Vagina (tissue), 2 donors: ENCODE measurements around the gene MCM3. TPM values are rescaled to one million over a fixed set of nuclear protein-coding genes. Genes with fewer than 3 reads are reported as not detected.

Experiments used
- DNase-seq, 2 donors: peaks; one replicate each; pipeline ENCODE4 v3.0.0-alpha.2; 2017; ENCODE audit errors: extremely low spot score in 2 of 2
- H3K27ac ChIP-seq: fragments of 200-600 bp; sonication (generic); one replicate; pipeline ENCODE4 v1.5.1; 2019
- H3K27me3 ChIP-seq: fragments of 200-600 bp; sonication (generic); one replicate; pipeline ENCODE4 v1.5.1; 2019
- H3K36me3 ChIP-seq, 2 donors: fragments of 200-600 bp; sonication (generic); one replicate each; pipeline ENCODE4 v1.5.1; 2017 to 2019
- H3K4me1 ChIP-seq: fragments of 200-600 bp; sonication (generic); one replicate; pipeline ENCODE4 v1.5.1; 2019
- H3K4me3 ChIP-seq, 2 donors: fragments of 200-600 bp; sonication (generic); 1 replicate in 1 of 2; 2 replicates in 1 of 2; pipeline ENCODE4 v1.5.1; 2016 to 2019
- H3K9me3 ChIP-seq: fragments of 200-600 bp; sonication (generic); one replicate; pipeline ENCODE4 v1.5.1; 2019
- CTCF ChIP-seq, 3 experiments: fragments of 450-650 bp in 2 of 3; fragments of 200-600 bp in 1 of 3; sonication (generic) in 1 of 3; IDR thresholded peaks; one replicate each; pipeline ENCODE4 v1.5.1; 2017 to 2019; ENCODE audit warnings: antibody characterized with exemption in 3 of 3, mild to moderate bottlenecking in 2 of 3, moderate library complexity in 2 of 3
- POLR2A ChIP-seq, 2 donors: fragments of 450-650 bp; IDR thresholded peaks; one replicate each; pipeline ENCODE4 v1.6.1; 2017; ENCODE audit warnings: antibody characterized with exemption in 2 of 2, mild to moderate bottlenecking in 2 of 2, moderate library complexity in 2 of 2
- POLR2AphosphoS5 ChIP-seq, 2 donors: sonication (generic); formaldehyde crosslinking; IDR thresholded peaks; one replicate each; pipeline ENCODE4 v1.9.0; 2017; ENCODE audit warnings: antibody characterized with exemption in 2 of 2, mild to moderate bottlenecking in 2 of 2, low read depth in 1 of 2; ENCODE audit not compliant: insufficient read depth in 1 of 2
- intact Hi-C: fragments of 100-400 bp; cut with DNase I; formaldehyde crosslinking; loops from one replicate; pipeline ENCODE4 v1.15.1; 2023
- total RNA-seq: library from RNA; depleted of rRNA; stranded (reverse); fragments of >200 nt; gene quantifications from one replicate; pipeline ENCODE4 v1.2.3, GENCODE V29; 2016

MCM3 gene
- total RNA-seq, 1 donor from 2014 or later = 36.3 TPM

- H3K36me3 ChIP-seq = peaks cover 0 to 30% of the 10 kb centered on the region in 2 donors
- no peak overlapping the region for H3K4me3 ChIP-seq
- TF ChIP-seq CTCF (IDR thresholded peaks at IDR 0.05) (peak; percentile 71 to 79 (median 78)), POLR2A (IDR thresholded peaks at IDR 0.05) (no peak)
- intact Hi-C loops = no loop called here
- no peak overlapping the region for H3K27ac ChIP-seq
- no peaks in the 10 kb centered on the region for H3K9me3 ChIP-seq
- DNase-seq = no peak
- no peaks in the 10 kb centered on the region for H3K4me1 ChIP-seq
- H3K27me3 ChIP-seq = no peaks in the 10 kb centered on the region
Measured at GRCh38 chr6:52263709-52264540, 20.6 kb downstream of the MCM3 start.

- no peaks in the 10 kb centered on the region for H3K4me1 ChIP-seq
- no peak for DNase-seq
- intact Hi-C loops = no loop called here
- no peaks in the 10 kb centered on the region for H3K27me3 ChIP-seq
- peaks cover 0 to 20% of the 10 kb centered on the region in 2 donors for H3K36me3 ChIP-seq
- H3K4me3 ChIP-seq = no peak overlapping the region
- no peak overlapping the region for H3K27ac ChIP-seq
- H3K9me3 ChIP-seq = no peaks in the 10 kb centered on the region
- no peak for TF ChIP-seq POLR2AphosphoS5 (IDR thresholded peaks at IDR 0.05; ENCODE audit: insufficient read depth in 1 of 2, low read depth in 1 of 2)
- no peak for TF ChIP-seq CTCF (IDR thresholded peaks at IDR 0.05)
- TF ChIP-seq POLR2A (IDR thresholded peaks at IDR 0.05) = no peak
Measured at GRCh38 chr6:52262620-52263344, 21.8 kb downstream of the MCM3 start.

GRCh38 chr6:52261229-52261628, 23.3 kb downstream of the MCM3 start:
- TF ChIP-seq POLR2AphosphoS5 (IDR thresholded peaks at IDR 0.05; ENCODE audit: insufficient read depth in 1 of 2, low read depth in 1 of 2) (no peak), POLR2A (IDR thresholded peaks at IDR 0.05) (no peak), CTCF (IDR thresholded peaks at IDR 0.05) (no peak)
- no peaks in the 10 kb centered on the region for H3K27me3 ChIP-seq
- DNase-seq = no peak
- no peaks in the 10 kb centered on the region for H3K9me3 ChIP-seq
- no peak overlapping the region for H3K27ac ChIP-seq
- peaks cover 0 to 15% of the 10 kb centered on the region in 2 donors for H3K36me3 ChIP-seq
- no peak overlapping the region for H3K4me3 ChIP-seq
- intact Hi-C loops = no loop called here
- no peaks in the 10 kb centered on the region for H3K4me1 ChIP-seq

- no peak for DNase-seq
- Histone ChIP-seq H3K27me3 (no peaks in the 10 kb centered on the region), H3K9me3 (no peaks in the 10 kb centered on the region), H3K36me3 (peaks cover 0 to 15% of the 10 kb centered on the region in 2 donors), H3K27ac (no peak overlapping the region), H3K4me1 (no peaks in the 10 kb centered on the region), H3K4me3 (no peak overlapping the region)
- TF ChIP-seq POLR2A (IDR thresholded peaks at IDR 0.05) (no peak), POLR2AphosphoS5 (IDR thresholded peaks at IDR 0.05; ENCODE audit: insufficient read depth in 1 of 2, low read depth in 1 of 2) (no peak), CTCF (IDR thresholded peaks at IDR 0.05) (no peak)
- intact Hi-C loops = no loop called here
Measured at GRCh38 chr6:52260634-52261033, 23.9 kb downstream of the MCM3 start.

- DNase-seq = no peak
- no peaks in the 10 kb centered on the region for H3K9me3 ChIP-seq
- no peaks in the 10 kb centered on the region for H3K27me3 ChIP-seq
- no peak for TF ChIP-seq CTCF (IDR thresholded peaks at IDR 0.05)
- TF ChIP-seq POLR2AphosphoS5 (IDR thresholded peaks at IDR 0.05; ENCODE audit: insufficient read depth in 1 of 2, low read depth in 1 of 2) = no peak
- TF ChIP-seq POLR2A (IDR thresholded peaks at IDR 0.05) = no peak
- H3K36me3 ChIP-seq = no peaks in the 10 kb centered on the region
- no peak overlapping the region for H3K27ac ChIP-seq
- no peaks in the 10 kb centered on the region for H3K4me1 ChIP-seq
- intact Hi-C loops = no loop called here
- H3K4me3 ChIP-seq = no peak overlapping the region
Measured at GRCh38 chr6:52255434-52255833, 29.1 kb downstream of the MCM3 start.
